EH (cell line): ENCODE measurements around the gene SLC22A31.

Experiments used
- DNase-seq: peaks from one replicate; pipeline ENCODE4 v3.0.0-alpha.2; 2015; ENCODE audit warnings: low read depth

Gene SLC22A31

GRCh38 chr16:89164847-89165680, 35.3 kb downstream of the SLC22A31 start:
- no peak for DNase-seq

GRCh38 chr16:89164436-89164835, 35.9 kb downstream of the SLC22A31 start:
- DNase-seq = no peak

GRCh38 chr16:89163297-89163696, 37.0 kb downstream of the SLC22A31 start:
- no peak for DNase-seq

GRCh38 chr16:89161763-89162713, 38.3 kb downstream of the SLC22A31 start:
- DNase-seq = no peak

- no peak for DNase-seq
These were observed 39.2 kb downstream of the SLC22A31 start for GRCh38 chr16:89160977-89161701.

- DNase-seq = no peak
These were observed 40.4 kb downstream of the SLC22A31 start for GRCh38 chr16:89159850-89160354.

- DNase-seq = no peak
These were observed 41.1 kb downstream of the SLC22A31 start for GRCh38 chr16:89159066-89159849.

GRCh38 chr16:89157778-89158177, 42.6 kb downstream of the SLC22A31 start:
- no peak for DNase-seq

- no peak for DNase-seq
These were observed 43.3 kb downstream of the SLC22A31 start for GRCh38 chr16:89156740-89157645.

GRCh38 chr16:89155851-89156739, 44.2 kb downstream of the SLC22A31 start:
- peak; percentile 18 for DNase-seq

GRCh38 chr16:89155184-89155679, 45.1 kb downstream of the SLC22A31 start:
- peak; percentile 89 for DNase-seq

- no peak for DNase-seq
These were observed 45.8 kb downstream of the SLC22A31 start for GRCh38 chr16:89154390-89155183.

GRCh38 chr16:89153848-89154271, 46.5 kb downstream of the SLC22A31 start:
- no peak for DNase-seq

GRCh38 chr16:89152831-89153700, 47.3 kb downstream of the SLC22A31 start:
- no peak for DNase-seq

- no peak for DNase-seq
These were observed 49.4 kb downstream of the SLC22A31 start for GRCh38 chr16:89150981-89151380.

- DNase-seq = no peak
These were observed 50.1 kb downstream of the SLC22A31 start for GRCh38 chr16:89150090-89150835.
